Ramos (cell line): ENCODE data around the gene UBE3C.

Source experiments
- in situ Hi-C: fragments of 300-500 bp; cut with MboI; formaldehyde crosslinking; loops from one replicate; pipeline ENCODE4 v1.14.3; 2022; ENCODE audit warnings: low sequenced_read_pairs; ENCODE audit not compliant: unreplicated experiment

The UBE3C gene

GRCh38 chr7:157318015-157318706 lies 179.4 kb downstream of the UBE3C start:
- in situ Hi-C loops: no loop called here
